ENCODE data around the gene C5orf24. TPM values are rescaled to one million over a fixed set of nuclear protein-coding genes. Genes with fewer than 3 reads are reported as not detected.

C5orf24 gene
- total RNA-seq, 1 donor from 2014 or later, result 36.1 TPM

DNA sequence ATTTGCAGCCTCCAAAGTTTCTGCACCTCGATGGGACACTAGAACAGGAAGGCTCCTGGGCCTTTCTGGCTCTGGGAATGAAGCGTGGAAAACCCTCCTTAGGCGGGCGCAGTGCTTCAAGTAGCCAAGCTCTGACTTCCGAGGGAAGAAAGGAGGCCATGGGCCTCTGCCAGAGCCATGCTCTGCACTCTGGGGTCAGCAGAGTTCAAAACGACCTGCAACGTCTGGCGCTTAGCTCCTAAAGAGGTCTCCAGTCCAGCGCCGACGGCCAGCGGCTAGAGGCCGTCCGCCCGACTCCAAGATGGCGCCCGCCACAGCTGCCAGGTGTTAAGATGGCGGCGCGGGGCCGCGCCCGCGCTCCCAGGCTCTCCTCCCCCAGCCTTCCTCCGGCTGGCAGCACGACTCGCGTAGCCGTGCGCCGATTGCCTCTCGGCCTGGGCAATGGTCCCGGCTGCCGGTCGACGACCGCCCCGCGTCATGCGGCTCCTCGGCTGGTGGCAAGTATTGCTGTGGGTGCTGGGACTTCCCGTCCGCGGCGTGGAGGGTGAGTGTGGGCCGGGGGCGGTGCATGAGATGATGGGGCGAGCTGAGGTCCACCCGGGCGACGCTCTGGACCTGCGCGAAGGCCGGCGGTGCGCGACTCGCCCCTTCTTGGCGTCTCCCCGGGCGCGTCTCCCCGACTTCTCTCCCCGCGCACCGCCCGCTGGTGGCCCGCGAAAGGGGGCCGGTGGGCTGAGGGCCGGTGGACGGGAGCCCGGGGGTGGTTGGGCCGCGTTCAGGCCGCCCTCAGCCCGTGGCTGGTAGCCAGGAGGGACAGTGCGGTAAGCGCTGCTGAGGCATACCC lies 28.4 kb downstream of the C5orf24 start, which contains the start of gene TXNDC15:
Gene TXNDC15, plus strand, starts transcription at position 385 of the 844 bp plus-strand sequence. Its CDS starts 57 bp downstream, at position 442.
- no peaks in the 10 kb centered on the region for H3K9me3 Mint-ChIP-seq
- H3K36me3 Mint-ChIP-seq (ENCODE audit: low read depth), result peaks cover 18% of the 10 kb centered on the region
- H3K4me1 Mint-ChIP-seq, result peaks cover 34% of the 10 kb centered on the region
- TF ChIP-seq, protein P1, sequence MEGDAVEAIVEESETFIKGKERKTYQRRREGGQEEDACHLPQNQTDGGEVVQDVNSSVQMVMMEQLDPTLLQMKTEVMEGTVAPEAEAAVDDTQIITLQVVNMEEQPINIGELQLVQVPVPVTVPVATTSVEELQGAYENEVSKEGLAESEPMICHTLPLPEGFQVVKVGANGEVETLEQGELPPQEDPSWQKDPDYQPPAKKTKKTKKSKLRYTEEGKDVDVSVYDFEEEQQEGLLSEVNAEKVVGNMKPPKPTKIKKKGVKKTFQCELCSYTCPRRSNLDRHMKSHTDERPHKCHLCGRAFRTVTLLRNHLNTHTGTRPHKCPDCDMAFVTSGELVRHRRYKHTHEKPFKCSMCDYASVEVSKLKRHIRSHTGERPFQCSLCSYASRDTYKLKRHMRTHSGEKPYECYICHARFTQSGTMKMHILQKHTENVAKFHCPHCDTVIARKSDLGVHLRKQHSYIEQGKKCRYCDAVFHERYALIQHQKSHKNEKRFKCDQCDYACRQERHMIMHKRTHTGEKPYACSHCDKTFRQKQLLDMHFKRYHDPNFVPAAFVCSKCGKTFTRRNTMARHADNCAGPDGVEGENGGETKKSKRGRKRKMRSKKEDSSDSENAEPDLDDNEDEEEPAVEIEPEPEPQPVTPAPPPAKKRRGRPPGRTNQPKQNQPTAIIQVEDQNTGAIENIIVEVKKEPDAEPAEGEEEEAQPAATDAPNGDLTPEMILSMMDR (IDR thresholded peaks at IDR 0.05), result no peak
- intact Hi-C loops (cut with micrococcal nuclease), result loop anchor here (1.0 kb wide), 5 partner anchors 29 to 648 kb away; partner anchors contain the start of genes C5orf24, CAMLG, DDX46 and PPP2CA
- CTCF ChIA-PET, result interaction anchor here (0.9 to 2.0 kb wide), 2 partner anchors 11 to 30 kb away, joined by 4 to 12 read pairs; partner anchors contain the start of gene PCBD2
- DNase-seq, result peak; percentile 78
- POLR2A ChIA-PET, result interaction anchor here (1.0 to 3.3 kb wide), 10 partner anchors 9 to 774 kb away, joined by 3 to 66 read pairs (median 10); partner anchors contain the start of genes C5orf24, CAMLG and PCBD2
- peak; percentile 93 for ATAC-seq (ENCODE audit: low read depth)
- no peaks in the 10 kb centered on the region for H3K27me3 Mint-ChIP-seq
- H3K4me3 Mint-ChIP-seq, result peak within 1 kb of the TSS; percentile 95
- H3K27ac Mint-ChIP-seq, result peak within 1 kb of the TSS; percentile 94

DNA sequence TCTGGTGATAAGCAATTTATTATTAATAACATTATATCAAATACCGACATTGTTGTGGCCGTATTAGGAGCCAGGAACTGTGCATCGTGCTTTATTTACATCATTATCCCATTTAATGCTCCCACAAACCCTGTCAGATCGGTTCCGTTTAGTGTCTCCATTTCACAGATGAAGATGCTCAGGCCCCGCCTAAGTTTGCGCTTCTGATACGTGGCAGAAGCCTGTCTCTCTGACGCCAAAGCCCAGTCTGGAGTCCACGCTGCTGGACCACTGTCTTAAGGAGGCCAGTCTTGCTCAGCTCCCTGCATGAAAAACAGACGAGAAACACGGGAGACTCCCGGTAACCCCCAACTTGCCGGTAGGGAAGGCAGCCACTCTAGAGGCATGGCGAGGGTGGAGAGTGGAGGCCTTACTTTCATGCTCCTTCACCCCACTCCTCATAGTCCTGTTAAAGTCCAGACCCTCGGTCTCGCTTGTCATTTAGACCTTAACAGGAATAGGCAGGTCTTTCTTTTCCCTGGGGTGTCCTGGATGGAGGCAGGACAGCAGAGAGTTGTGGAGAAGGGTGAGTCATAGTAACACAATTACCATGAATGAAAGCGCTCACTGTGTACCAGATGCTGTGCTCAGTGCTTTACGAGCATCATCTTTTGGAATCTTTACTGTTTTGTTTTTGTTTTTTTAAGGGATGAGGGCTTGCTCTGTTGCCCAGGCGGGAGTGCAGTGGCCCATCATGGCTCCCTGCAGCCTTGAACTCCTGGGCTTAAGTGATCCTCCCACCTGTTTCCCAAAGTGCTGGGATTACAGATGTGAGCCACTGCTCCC lies 29.3 kb downstream of the C5orf24 start:
- Mint-ChIP-seq H3K4me3 (peak overlapping the region; percentile 95), H3K27me3 (no peaks in the 10 kb centered on the region), H3K36me3 (ENCODE audit: low read depth) (peaks cover 21% of the 10 kb centered on the region), H3K4me1 (peaks cover 39% of the 10 kb centered on the region), H3K27ac (peak overlapping the region; percentile 94), H3K9me3 (no peaks in the 10 kb centered on the region)
- TF ChIP-seq, protein P1 (IDR thresholded peaks at IDR 0.05), result no peak
- CTCF ChIA-PET, result no interaction called here
- POLR2A ChIA-PET, result interaction anchor here (1.5 to 3.3 kb wide), 6 partner anchors 26 to 775 kb away, joined by 4 to 66 read pairs (median 18); partner anchors contain the start of genes C5orf24, CAMLG and PCBD2
- ATAC-seq (ENCODE audit: low read depth) (peak; percentile 23), DNase-seq (peak; percentile 21)
- intact Hi-C loops (cut with micrococcal nuclease), result loop anchor here (1.0 kb wide), 5 partner anchors 29 to 649 kb away; partner anchors contain the start of genes C5orf24, CAMLG, DDX46 and PPP2CA

DNA sequence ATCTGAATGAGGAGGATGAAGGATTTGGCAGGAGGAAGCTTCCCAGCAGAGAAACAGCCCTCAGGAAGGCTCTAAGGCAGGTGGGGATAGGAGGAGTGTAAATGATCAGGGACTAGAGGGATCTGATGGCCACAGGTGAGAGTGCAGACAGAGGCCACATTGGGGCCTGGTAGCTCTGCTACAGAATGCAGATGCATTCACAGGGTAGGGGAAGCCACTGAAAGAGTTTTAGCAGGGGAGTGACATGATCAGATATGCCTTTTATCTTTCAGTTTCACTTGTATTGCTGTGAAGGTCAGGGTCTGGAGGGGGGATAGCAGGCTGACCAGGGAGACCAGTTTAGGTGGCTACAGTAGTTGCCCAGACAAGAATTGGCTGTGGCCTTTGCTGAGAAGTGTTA lies 31.4 kb downstream of the C5orf24 start:
- no peaks in the 10 kb centered on the region for H3K27me3 Mint-ChIP-seq
- POLR2A ChIA-PET, result interaction anchor here (1.5 kb wide), 1 partner anchor 25 kb away, joined by 4 read pairs; no protein-coding TSS in a partner anchor

DNA sequence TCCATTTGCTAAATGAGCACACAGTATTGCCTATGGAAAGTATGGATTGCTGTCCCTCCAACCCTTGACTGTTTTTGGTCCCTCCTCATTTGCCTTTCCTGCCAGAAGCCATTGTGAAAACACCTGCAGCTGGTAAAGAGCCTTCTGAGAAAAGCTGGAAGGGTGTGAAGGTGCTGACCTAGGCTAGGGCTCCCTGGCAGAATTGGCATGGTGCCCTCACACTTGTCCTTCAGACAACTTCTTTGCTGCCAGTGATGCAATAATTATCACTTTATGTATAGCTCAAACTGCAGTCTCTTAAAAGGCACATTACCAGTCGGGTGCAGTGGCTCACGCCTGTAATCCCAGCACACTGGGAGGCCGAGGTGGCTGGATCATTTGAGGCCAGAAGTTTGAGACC lies 32.6 kb downstream of the C5orf24 start:
- H3K9me3 Mint-ChIP-seq, result no peaks in the 10 kb centered on the region
- peaks cover 43% of the 10 kb centered on the region for H3K4me1 Mint-ChIP-seq
- no peak overlapping the region for H3K4me3 Mint-ChIP-seq
- H3K27ac Mint-ChIP-seq, result no peak overlapping the region
- ATAC-seq (ENCODE audit: low read depth) (no peak), DNase-seq (no peak)
- intact Hi-C loops (cut with micrococcal nuclease), result no loop called here
- no peaks in the 10 kb centered on the region for H3K27me3 Mint-ChIP-seq
- POLR2A ChIA-PET, result interaction anchor here (0.6 kb wide), 1 partner anchor 141 kb away, joined by 3 read pairs; no protein-coding TSS in a partner anchor
- peaks cover 26% of the 10 kb centered on the region for H3K36me3 Mint-ChIP-seq (ENCODE audit: low read depth)
- CTCF ChIA-PET, result no interaction called here
- TF ChIP-seq, protein P1 (IDR thresholded peaks at IDR 0.05), result no peak

More for the DNA sequence above, 31.4 kb downstream of the C5orf24 start:
- peaks cover 43% of the 10 kb centered on the region for H3K4me1 Mint-ChIP-seq
- CTCF ChIA-PET, result interaction anchor here (0.9 to 1.2 kb wide), 2 partner anchors 27 to 290 kb away, joined by 3 read pairs; partner anchors contain the start of gene PCBD2
- TF ChIP-seq, protein P1 (IDR thresholded peaks at IDR 0.05), result no peak
- intact Hi-C loops (cut with micrococcal nuclease), result no loop called here
- H3K9me3 Mint-ChIP-seq, result no peaks in the 10 kb centered on the region
- H3K4me3 Mint-ChIP-seq, result peak overlapping the region; percentile 13
- no peak for ATAC-seq (ENCODE audit: low read depth)
- H3K27ac Mint-ChIP-seq, result peak overlapping the region; percentile 58
- DNase-seq, result no peak
- H3K36me3 Mint-ChIP-seq (ENCODE audit: low read depth), result peaks cover 26% of the 10 kb centered on the region
